ENCODE data around the gene RYK.
"Not testable (repeated sequence)": the region's sequence is repeated elsewhere in the genome, so short reads cannot be mapped to it uniquely, and the experiment has no call there.

Gene RYK

DNA sequence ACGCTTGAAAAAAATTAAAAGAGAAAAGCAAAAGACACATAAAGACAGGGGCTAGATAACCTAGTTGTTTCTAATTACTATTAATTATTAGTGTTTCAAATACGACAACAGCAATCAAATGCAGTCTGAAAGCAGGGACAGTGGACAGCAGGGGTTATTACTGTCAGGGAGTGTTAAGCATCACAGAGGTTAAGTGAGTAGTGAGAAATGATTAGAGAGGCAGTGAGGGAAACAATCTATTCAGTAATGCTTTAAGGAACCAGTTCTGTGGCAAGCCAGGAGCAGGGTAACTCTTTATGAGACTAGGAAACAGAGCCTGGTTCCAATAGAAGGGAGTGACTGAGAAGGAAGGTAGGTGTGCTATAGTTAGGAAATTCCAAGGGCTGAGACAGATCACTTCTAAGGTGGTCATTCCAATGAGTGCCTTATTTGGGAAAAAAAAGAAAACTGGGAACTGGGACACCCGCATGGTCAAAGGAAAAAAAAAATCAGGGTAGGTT, 15.0 kb downstream of the RYK start:
- no peak for TF ChIP-seq POLR2AphosphoS5 (IDR thresholded peaks at IDR 0.05; ENCODE audit: borderline replicate concordance, low read depth, low read length)
- TF ChIP-seq EZH2 (IDR thresholded peaks at IDR 0.05) = no peak
- no peak for TF ChIP-seq FOXP2 (optimal IDR thresholded peaks at IDR 0.05; ENCODE audit: control extremely low read depth, extremely low read length, insufficient read depth)
- no peak for DNase-seq (ENCODE audit: low read depth, low spot score)
- Histone ChIP-seq H3K36me3 (ENCODE audit: insufficient read depth, low read length) (peaks cover 4% of the 10 kb centered on the region; the same call in 1 of the 2 replicates), H3K4me3 (no peak overlapping the region), H3K9ac (ENCODE audit: insufficient read length) (no peak overlapping the region), H3K27ac (no peak overlapping the region), H3K9me3 (ENCODE audit: low read depth, low read length) (peaks cover 4% of the 10 kb centered on the region; the same call in 1 of the 2 replicates)

- no peak for TF ChIP-seq POLR2AphosphoS5 (IDR thresholded peaks at IDR 0.05; ENCODE audit: borderline replicate concordance, low read depth, low read length)
- TF ChIP-seq FOXP2 (optimal IDR thresholded peaks at IDR 0.05; ENCODE audit: control extremely low read depth, extremely low read length, insufficient read depth) = no peak
- H3K9me3 ChIP-seq (ENCODE audit: low read depth, low read length) = peaks cover 4% of the 10 kb centered on the region; the same call in 1 of the 2 replicates
- H3K36me3 ChIP-seq (ENCODE audit: insufficient read depth, low read length) = peaks cover 8% of the 10 kb centered on the region
- DNase-seq (ENCODE audit: low read depth, low spot score) = no peak
- H3K27ac ChIP-seq = no peak overlapping the region
- H3K9ac ChIP-seq (ENCODE audit: insufficient read length) = no peak overlapping the region
- no peak overlapping the region for H3K4me3 ChIP-seq
Measured at GRCh38 chr3:134232951-134233350, 17.7 kb downstream of the RYK start.

GRCh38 chr3:134232151-134232550, 18.5 kb downstream of the RYK start:
- H3K9me3 ChIP-seq (ENCODE audit: low read depth, low read length) = peaks cover 4% of the 10 kb centered on the region; the same call in 1 of the 2 replicates
- no peak for DNase-seq (ENCODE audit: low read depth, low spot score)
- no peak overlapping the region for H3K9ac ChIP-seq (ENCODE audit: insufficient read length)
- H3K36me3 ChIP-seq (ENCODE audit: insufficient read depth, low read length) = peaks cover 8% of the 10 kb centered on the region
- no peak for TF ChIP-seq FOXP2 (optimal IDR thresholded peaks at IDR 0.05; ENCODE audit: control extremely low read depth, extremely low read length, insufficient read depth)
- no peak overlapping the region for H3K4me3 ChIP-seq
- no peak overlapping the region for H3K27ac ChIP-seq

DNA sequence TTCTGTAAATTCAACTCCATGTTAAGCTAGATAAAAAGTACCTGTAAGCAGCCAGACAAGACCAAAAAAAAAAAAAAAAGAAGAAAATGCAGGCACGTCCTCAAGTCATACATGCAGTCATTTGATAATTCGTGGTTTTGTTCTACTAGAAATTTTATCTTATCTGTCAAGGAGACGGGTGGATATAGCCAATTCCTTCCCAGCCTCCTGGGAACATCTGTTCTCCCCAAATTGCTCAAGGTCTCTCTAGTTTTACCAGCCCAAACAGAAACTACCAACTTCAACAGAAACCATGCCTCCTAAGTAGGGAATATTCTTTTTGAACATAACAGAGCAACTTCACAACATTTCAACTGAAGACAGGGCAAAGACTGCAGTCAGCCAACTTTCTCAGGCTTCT, 19.5 kb downstream of the RYK start:
- Histone ChIP-seq H3K27ac (no peak overlapping the region), H3K9me3 (ENCODE audit: low read depth, low read length) (peaks cover 4% of the 10 kb centered on the region; the same call in 1 of the 2 replicates), H3K36me3 (ENCODE audit: insufficient read depth, low read length) (peaks cover 8% of the 10 kb centered on the region), H3K9ac (ENCODE audit: insufficient read length) (no peak overlapping the region), H3K4me3 (no peak overlapping the region)
- TF ChIP-seq FOXP2 (optimal IDR thresholded peaks at IDR 0.05; ENCODE audit: control extremely low read depth, extremely low read length, insufficient read depth) (no peak), POLR2AphosphoS5 (IDR thresholded peaks at IDR 0.05; ENCODE audit: borderline replicate concordance, low read depth, low read length) (no peak), EZH2 (IDR thresholded peaks at IDR 0.05) (no peak)
- DNase-seq (ENCODE audit: low read depth, low spot score) = no peak

DNA sequence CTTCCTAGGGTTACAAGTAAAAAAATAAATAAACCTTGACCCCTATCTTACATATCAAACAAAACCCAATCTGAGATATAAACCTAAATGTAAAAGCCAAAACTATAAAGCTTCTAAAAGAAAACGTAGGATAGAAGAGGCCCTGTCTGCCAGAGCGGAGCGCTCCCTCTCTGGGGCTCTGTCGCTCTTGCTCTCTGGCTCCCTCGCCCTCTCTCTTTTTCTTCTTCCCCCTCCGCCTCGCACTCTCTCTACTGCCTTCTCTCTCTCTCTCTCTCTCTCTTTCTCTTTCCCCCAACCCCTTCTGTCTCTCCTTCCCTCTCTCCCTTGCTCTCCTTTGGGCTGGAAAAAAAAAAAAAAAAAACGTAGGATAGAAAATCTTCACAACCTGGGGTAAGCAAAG, 21.6 kb downstream of the RYK start:
- TF ChIP-seq FOXP2 (optimal IDR thresholded peaks at IDR 0.05; ENCODE audit: control extremely low read depth, extremely low read length, insufficient read depth) (no peak), POLR2AphosphoS5 (IDR thresholded peaks at IDR 0.05; ENCODE audit: borderline replicate concordance, low read depth, low read length) (no peak), EZH2 (IDR thresholded peaks at IDR 0.05) (no peak)
- H3K36me3 ChIP-seq (ENCODE audit: insufficient read depth, low read length) = peaks cover 8% of the 10 kb centered on the region
- H3K27ac ChIP-seq = no peak overlapping the region
- no peak overlapping the region for H3K4me3 ChIP-seq
- DNase-seq (ENCODE audit: low read depth, low spot score) = no peak
- H3K9me3 ChIP-seq (ENCODE audit: low read depth, low read length) = 0 out of 2 replicates have a peak, but pooled peaks cover 4% of the 10 kb centered on the region
- no peak overlapping the region for H3K9ac ChIP-seq (ENCODE audit: insufficient read length)

DNA sequence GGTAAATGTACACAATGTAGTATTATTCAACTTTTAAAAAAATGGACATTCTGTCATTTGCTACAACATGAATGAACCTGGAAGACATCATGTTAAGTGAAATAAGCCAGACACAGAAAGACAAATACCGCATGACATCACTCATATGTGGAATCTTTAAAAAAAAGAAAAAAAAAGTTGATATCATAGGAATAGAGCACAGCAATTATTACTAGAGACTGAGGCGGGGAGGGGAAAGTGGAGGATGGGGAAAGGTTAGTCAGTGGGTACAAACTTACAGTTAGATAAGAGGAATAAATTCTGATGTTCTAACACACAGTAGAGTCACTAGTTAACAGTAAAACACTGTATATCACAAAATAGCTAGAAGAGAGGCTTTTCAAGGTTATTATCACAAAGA, 22.2 kb downstream of the RYK start:
- Histone ChIP-seq H3K27ac (no peak overlapping the region), H3K4me3 (no peak overlapping the region), H3K9ac (ENCODE audit: insufficient read length) (no peak overlapping the region), H3K36me3 (ENCODE audit: insufficient read depth, low read length) (peaks cover 5% of the 10 kb centered on the region), H3K9me3 (ENCODE audit: low read depth, low read length) (0 out of 2 replicates have a peak, but pooled peaks cover under 1% of the 10 kb centered on the region)
- no peak for DNase-seq (ENCODE audit: low read depth, low spot score)
- TF ChIP-seq POLR2AphosphoS5 (IDR thresholded peaks at IDR 0.05; ENCODE audit: borderline replicate concordance, low read depth, low read length) (no peak), FOXP2 (optimal IDR thresholded peaks at IDR 0.05; ENCODE audit: control extremely low read depth, extremely low read length, insufficient read depth) (no peak), EZH2 (IDR thresholded peaks at IDR 0.05) (no peak)

- Histone ChIP-seq H3K9me3 (ENCODE audit: low read depth, low read length) (no peaks in the 10 kb centered on the region), H3K4me3 (no peak overlapping the region), H3K9ac (ENCODE audit: insufficient read length) (no peak overlapping the region), H3K36me3 (ENCODE audit: insufficient read depth, low read length) (peaks cover 4% of the 10 kb centered on the region; the same call in 1 of the 2 replicates), H3K27ac (no peak overlapping the region)
- TF ChIP-seq EZH2 (IDR thresholded peaks at IDR 0.05) (no peak), POLR2AphosphoS5 (IDR thresholded peaks at IDR 0.05; ENCODE audit: borderline replicate concordance, low read depth, low read length) (no peak), FOXP2 (optimal IDR thresholded peaks at IDR 0.05; ENCODE audit: control extremely low read depth, extremely low read length, insufficient read depth) (no peak)
- no peak for DNase-seq (ENCODE audit: low read depth, low spot score)
Measured at GRCh38 chr3:134228035-134228434, 22.6 kb downstream of the RYK start.

GRCh38 chr3:134224796-134225156, 25.9 kb downstream of the RYK start:
- H3K4me3 ChIP-seq; H3K9me3 ChIP-seq (ENCODE audit: low read depth, low read length); H3K9ac ChIP-seq (ENCODE audit: insufficient read length); H3K27ac ChIP-seq; DNase-seq (ENCODE audit: low read depth, low spot score): not testable (repeated sequence)
- H3K36me3 ChIP-seq (ENCODE audit: insufficient read depth, low read length) = peaks cover 11% of the 10 kb centered on the region; the same call in 1 of the 2 replicates

GRCh38 chr3:134222835-134223234, 27.8 kb downstream of the RYK start:
- Histone ChIP-seq H3K4me3 (no peak overlapping the region), H3K9ac (ENCODE audit: insufficient read length) (no peak overlapping the region)
- no peak for DNase-seq (ENCODE audit: low read depth, low spot score)

More at GRCh38 chr3:134222835-134223234, 27.8 kb downstream of the RYK start:
- TF ChIP-seq POLR2AphosphoS5 (IDR thresholded peaks at IDR 0.05; ENCODE audit: borderline replicate concordance, low read depth, low read length) (no peak), EZH2 (IDR thresholded peaks at IDR 0.05) (no peak), FOXP2 (optimal IDR thresholded peaks at IDR 0.05; ENCODE audit: control extremely low read depth, extremely low read length, insufficient read depth) (no peak)
- no peak overlapping the region for H3K27ac ChIP-seq
- H3K36me3 ChIP-seq (ENCODE audit: insufficient read depth, low read length) = peaks cover 7% of the 10 kb centered on the region; the same call in 1 of the 2 replicates
- no peaks in the 10 kb centered on the region for H3K9me3 ChIP-seq (ENCODE audit: low read depth, low read length)

Data from SK-N-MC (cell line).